Muscle layer of duodenum (tissue), 2 donors: ENCODE results near the gene LHFPL4.
"Not testable (repeated sequence)": the region's sequence is repeated elsewhere in the genome, so short reads cannot be mapped to it uniquely, and the experiment has no call there.

Experiments
- H3K27ac ChIP-seq: one replicate; pipeline ENCODE4 v1.7.0; 2013; ENCODE audit warnings: mild to moderate bottlenecking, low read length
- H3K27me3 ChIP-seq: one replicate; pipeline ENCODE4 v1.7.0; 2013; ENCODE audit warnings: low read depth, mild to moderate bottlenecking, control low read depth, low read length
- H3K36me3 ChIP-seq, 2 donors: one replicate each; pipeline ENCODE4 v1.7.0; 2013; ENCODE audit warnings: low read length in 2 of 2, control low read depth in 1 of 2, mild to moderate bottlenecking in 1 of 2; ENCODE audit not compliant: insufficient read depth in 2 of 2, control insufficient read depth in 1 of 2
- H3K4me1 ChIP-seq, 2 donors: one replicate each; pipeline ENCODE4 v1.7.0; 2013; ENCODE audit warnings: low read length in 2 of 2, mild to moderate bottlenecking in 2 of 2, control low read depth in 1 of 2, moderate library complexity in 1 of 2; ENCODE audit not compliant: insufficient read depth in 2 of 2, control insufficient read depth in 1 of 2
- H3K4me3 ChIP-seq, 2 donors: one replicate each; pipeline ENCODE4 v1.7.0; 2013; ENCODE audit warnings: low read length in 2 of 2, low read depth in 1 of 2, mild to moderate bottlenecking in 1 of 2
- H3K9me3 ChIP-seq, 2 donors: one replicate each; pipeline ENCODE4 v1.7.0; 2013; ENCODE audit warnings: low read length in 2 of 2, control low read depth in 1 of 2, mild to moderate bottlenecking in 1 of 2; ENCODE audit not compliant: control insufficient read depth in 1 of 2
- donor health status: healthy.

Gene LHFPL4

GRCh38 chr3:9499455-9500107 lies 54.0 kb downstream of the LHFPL4 start:
- peak overlapping the region in 1 of 2 donors; percentile 41 for H3K4me3 ChIP-seq
- peaks cover 25% of the 10 kb centered on the region for H3K27me3 ChIP-seq
- no peaks in the 10 kb centered on the region for H3K9me3 ChIP-seq
- H3K36me3 ChIP-seq: no peaks in the 10 kb centered on the region
- H3K4me1 ChIP-seq: peaks cover 0 to 15% of the 10 kb centered on the region in 2 donors
- no peak overlapping the region for H3K27ac ChIP-seq

- Histone ChIP-seq H3K27ac (no peak overlapping the region), H3K4me3 (no peak overlapping the region), H3K4me1 (peaks cover 0 to 15% of the 10 kb centered on the region in 2 donors), H3K27me3 (peaks cover 25% of the 10 kb centered on the region), H3K9me3 (no peaks in the 10 kb centered on the region), H3K36me3 (no peaks in the 10 kb centered on the region)
Measured at GRCh38 chr3:9498781-9499180, 54.8 kb downstream of the LHFPL4 start.

- Histone ChIP-seq H3K4me1 (peaks cover 0 to 15% of the 10 kb centered on the region in 2 donors), H3K4me3 (no peak overlapping the region), H3K27me3 (peaks cover 25% of the 10 kb centered on the region), H3K9me3 (no peaks in the 10 kb centered on the region), H3K36me3 (no peaks in the 10 kb centered on the region), H3K27ac (no peak overlapping the region)
Measured at GRCh38 chr3:9497821-9498565, 55.6 kb downstream of the LHFPL4 start.

GRCh38 chr3:9496893-9497292 lies 56.7 kb downstream of the LHFPL4 start:
- Histone ChIP-seq H3K4me1 (peaks cover 0 to 15% of the 10 kb centered on the region in 2 donors), H3K4me3 (no peak overlapping the region), H3K36me3 (no peaks in the 10 kb centered on the region), H3K9me3 (no peaks in the 10 kb centered on the region), H3K27ac (no peak overlapping the region), H3K27me3 (peaks cover 25% of the 10 kb centered on the region)

- not testable (repeated sequence) for H3K4me3 ChIP-seq, H3K36me3 ChIP-seq, H3K27me3 ChIP-seq, H3K27ac ChIP-seq, H3K4me1 ChIP-seq, H3K9me3 ChIP-seq
Measured at GRCh38 chr3:9494036-9494435, 59.6 kb downstream of the LHFPL4 start.

GRCh38 chr3:9491506-9491905 lies 62.1 kb downstream of the LHFPL4 start:
- Histone ChIP-seq H3K27ac (no peak overlapping the region), H3K36me3 (no peaks in the 10 kb centered on the region), H3K4me3 (no peak overlapping the region), H3K9me3 (peaks cover 0 to 3% of the 10 kb centered on the region in 2 donors), H3K27me3 (no peaks in the 10 kb centered on the region), H3K4me1 (no peaks in the 10 kb centered on the region)

GRCh38 chr3:9485248-9485647 lies 68.4 kb downstream of the LHFPL4 start:
- H3K36me3 ChIP-seq: peaks cover 17 to 26% of the 10 kb centered on the region in 2 donors
- H3K4me3 ChIP-seq: no peak overlapping the region
- H3K4me1 ChIP-seq: no peaks in the 10 kb centered on the region
- H3K9me3 ChIP-seq: peaks cover 0 to 3% of the 10 kb centered on the region in 2 donors
- H3K27me3 ChIP-seq: no peaks in the 10 kb centered on the region
- H3K27ac ChIP-seq: no peak overlapping the region

- peaks cover 43 to 56% of the 10 kb centered on the region in 2 donors for H3K36me3 ChIP-seq
- H3K9me3 ChIP-seq: no peaks in the 10 kb centered on the region
- no peak overlapping the region for H3K4me3 ChIP-seq
- no peaks in the 10 kb centered on the region for H3K27me3 ChIP-seq
- H3K27ac ChIP-seq: no peak overlapping the region
- H3K4me1 ChIP-seq: peaks cover 0 to 5% of the 10 kb centered on the region in 2 donors
Measured at GRCh38 chr3:9480265-9480664, 73.4 kb downstream of the LHFPL4 start.

GRCh38 chr3:9476935-9477334 lies 76.7 kb downstream of the LHFPL4 start:
- Histone ChIP-seq H3K36me3 (peaks cover 66 to 82% of the 10 kb centered on the region in 2 donors), H3K27me3 (no peaks in the 10 kb centered on the region), H3K27ac (no peak overlapping the region), H3K4me3 (no peak overlapping the region), H3K4me1 (peaks cover 0 to 5% of the 10 kb centered on the region in 2 donors), H3K9me3 (no peaks in the 10 kb centered on the region)

GRCh38 chr3:9474482-9474881 lies 79.1 kb downstream of the LHFPL4 start:
- Histone ChIP-seq H3K4me1 (peaks cover 0 to 5% of the 10 kb centered on the region in 2 donors), H3K27me3 (no peaks in the 10 kb centered on the region), H3K36me3 (peaks cover 72 to 92% of the 10 kb centered on the region in 2 donors), H3K9me3 (no peaks in the 10 kb centered on the region), H3K27ac (no peak overlapping the region), H3K4me3 (no peak overlapping the region)

- Histone ChIP-seq H3K9me3 (no peaks in the 10 kb centered on the region), H3K4me3 (no peak overlapping the region), H3K27ac (no peak overlapping the region), H3K36me3 (peaks cover 71 to 90% of the 10 kb centered on the region in 2 donors), H3K4me1 (peaks cover 0 to 5% of the 10 kb centered on the region in 2 donors), H3K27me3 (no peaks in the 10 kb centered on the region)
Measured at GRCh38 chr3:9473496-9474065, 80.0 kb downstream of the LHFPL4 start.
